Measurements from ENCODE around the gene BMPR1A.

The BMPR1A gene

GRCh38 chr10:86765548-86765947 lies 9.1 kb downstream of the BMPR1A start:
- no peak for DNase-seq (ENCODE audit: low read depth)

GRCh38 chr10:86768412-86769062 lies 12.1 kb downstream of the BMPR1A start:
- no peak for DNase-seq (ENCODE audit: low read depth)

GRCh38 chr10:86769991-86770390 lies 13.6 kb downstream of the BMPR1A start:
- DNase-seq (ENCODE audit: low read depth) = no peak

GRCh38 chr10:86770412-86770960 lies 14.1 kb downstream of the BMPR1A start:
- DNase-seq (ENCODE audit: low read depth) = no peak

GRCh38 chr10:86773498-86773897 lies 17.1 kb downstream of the BMPR1A start:
- no peak for DNase-seq (ENCODE audit: low read depth)

GRCh38 chr10:86775056-86775869 lies 18.8 kb downstream of the BMPR1A start:
- no peak for DNase-seq (ENCODE audit: low read depth)

GRCh38 chr10:86775870-86776180 lies 19.4 kb downstream of the BMPR1A start:
- no peak for DNase-seq (ENCODE audit: low read depth)

- no peak for DNase-seq (ENCODE audit: low read depth)
These were observed 23.0 kb downstream of the BMPR1A start for GRCh38 chr10:86779220-86780017.

GRCh38 chr10:86782701-86783418 lies 26.4 kb downstream of the BMPR1A start:
- DNase-seq (ENCODE audit: low read depth) = no peak

- no peak for DNase-seq (ENCODE audit: low read depth)
These were observed 28.6 kb downstream of the BMPR1A start for GRCh38 chr10:86785037-86785436.

- DNase-seq (ENCODE audit: low read depth) = no peak
These were observed 29.5 kb downstream of the BMPR1A start for GRCh38 chr10:86785968-86786367.

GRCh38 chr10:86786368-86786767 lies 29.9 kb downstream of the BMPR1A start:
- no peak for DNase-seq (ENCODE audit: low read depth)

- no peak for DNase-seq (ENCODE audit: low read depth)
These were observed 34.0 kb downstream of the BMPR1A start for GRCh38 chr10:86790394-86790793.

- DNase-seq (ENCODE audit: low read depth) = no peak
These were observed 36.2 kb downstream of the BMPR1A start for GRCh38 chr10:86792461-86793167.

- no peak for DNase-seq (ENCODE audit: low read depth)
These were observed 37.3 kb downstream of the BMPR1A start for GRCh38 chr10:86793696-86794095.

GRCh38 chr10:86795353-86795752 lies 38.9 kb downstream of the BMPR1A start:
- peak; percentile 38 for DNase-seq (ENCODE audit: low read depth)

- no peak for DNase-seq (ENCODE audit: low read depth)
These were observed 41.6 kb downstream of the BMPR1A start for GRCh38 chr10:86798025-86798424.

- DNase-seq (ENCODE audit: low read depth) = no peak
These were observed 42.2 kb downstream of the BMPR1A start for GRCh38 chr10:86798611-86799010.

GRCh38 chr10:86799188-86799845 lies 42.9 kb downstream of the BMPR1A start:
- DNase-seq (ENCODE audit: low read depth) = no peak

GRCh38 chr10:86801995-86802394 lies 45.6 kb downstream of the BMPR1A start:
- DNase-seq (ENCODE audit: low read depth) = no peak
